Cerebellar nuclear complex (tissue), 1 donor: ENCODE data around the gene IPCEF1.

Experiments used
- DNase-seq, 2 experiments: peaks; one replicate each; lab custom pipeline; 2025; lab: John Stamatoyannopoulos, UW

IPCEF1 gene

DNA sequence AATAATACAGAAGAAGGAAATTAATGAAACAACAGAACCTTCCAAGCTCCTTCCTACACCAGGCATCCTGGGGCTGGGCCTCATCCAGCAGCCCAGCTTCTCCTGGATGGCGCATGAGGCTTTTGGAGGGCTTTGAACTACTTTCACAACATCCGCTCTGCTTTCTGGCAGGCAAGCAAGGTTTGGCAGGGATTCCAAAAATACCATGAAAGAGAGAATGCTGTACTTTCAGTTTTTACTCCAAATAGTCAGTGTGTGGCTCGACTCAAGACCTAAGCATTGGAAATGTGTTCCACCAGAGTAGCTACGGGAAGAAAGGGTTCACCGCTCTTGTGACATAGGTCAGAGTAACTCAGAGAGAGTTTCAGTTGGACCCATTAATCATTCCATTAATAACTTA, 192.2 kb downstream of the IPCEF1 start:
- DNase-seq: peak; percentile 39 to 76

DNA sequence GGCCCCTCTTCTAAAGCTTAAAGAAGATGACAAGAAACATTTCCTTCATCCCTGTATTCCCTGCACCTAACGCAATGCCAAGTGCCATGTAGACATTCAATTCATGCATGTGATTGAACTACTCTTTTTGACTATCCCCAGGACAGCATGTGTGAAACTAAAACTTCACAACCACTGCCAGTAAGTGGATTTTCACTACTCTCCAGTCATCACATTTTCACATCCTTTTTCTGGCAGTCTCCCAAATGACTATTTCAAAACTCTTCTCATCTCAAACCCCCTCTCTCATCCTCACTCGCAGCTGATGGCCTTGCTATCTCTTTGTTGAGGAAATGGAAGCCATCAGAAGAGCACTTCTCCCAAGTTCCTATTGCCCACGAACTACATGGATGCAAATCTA, 194.9 kb downstream of the IPCEF1 start:
- DNase-seq: no peak

DNA sequence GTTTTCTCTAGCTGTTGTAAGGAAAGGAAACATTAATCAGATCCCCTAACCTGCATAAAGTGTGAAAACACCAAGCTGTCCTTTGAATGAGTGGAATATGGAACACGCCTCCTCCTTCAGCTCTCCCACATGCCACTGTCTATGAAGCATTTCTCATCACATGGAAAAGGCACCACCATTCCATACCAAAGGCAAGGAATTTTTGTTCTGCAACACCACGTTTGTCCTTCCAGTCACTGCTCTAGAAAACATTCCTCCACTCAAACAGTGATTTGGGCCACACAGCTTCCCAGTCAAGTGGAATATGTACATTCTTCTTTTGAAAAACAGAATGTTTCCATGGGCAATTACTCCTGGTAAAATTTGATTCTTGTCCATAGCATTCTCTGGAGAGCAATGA, 197.5 kb downstream of the IPCEF1 start:
- no peak for DNase-seq

DNA sequence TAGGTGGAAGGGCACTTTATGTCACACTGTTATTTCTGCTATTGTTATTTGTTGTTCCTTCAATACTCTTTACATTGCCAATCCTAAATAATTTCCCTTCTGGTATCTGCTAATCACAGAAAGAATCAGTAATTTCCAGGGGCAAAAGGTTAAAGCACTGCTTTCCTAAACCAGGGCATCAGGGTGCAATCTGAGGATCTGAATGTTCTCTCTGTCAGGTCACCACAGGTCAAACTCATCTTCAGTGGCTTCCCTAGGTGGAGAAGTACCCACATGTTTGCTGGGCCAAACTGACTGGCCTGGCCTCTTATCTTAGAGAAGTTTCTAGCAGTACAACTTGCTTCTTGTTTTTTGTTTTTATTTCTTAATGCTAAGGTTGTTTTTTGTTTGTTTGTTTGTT, 198.9 kb downstream of the IPCEF1 start:
- DNase-seq: no peak

DNA sequence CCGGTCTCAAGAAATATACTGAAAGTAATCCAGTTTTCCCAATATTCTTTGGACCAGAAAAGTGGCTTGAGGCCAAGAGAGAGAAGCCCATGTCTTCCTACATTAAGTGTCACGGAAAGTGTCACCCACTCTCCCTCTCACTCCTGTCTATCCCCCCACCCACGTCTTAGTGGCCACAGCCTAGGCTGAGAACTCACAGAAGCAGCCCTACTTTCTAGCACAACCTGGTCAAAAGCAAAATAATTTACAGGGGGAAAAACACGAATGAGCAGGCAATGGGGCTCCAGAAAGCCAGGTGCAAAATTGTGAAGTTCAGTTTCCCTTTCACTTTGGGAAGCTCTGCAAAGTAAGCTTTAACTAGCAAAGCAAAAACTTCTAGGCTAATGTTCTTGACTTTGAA, 199.5 kb downstream of the IPCEF1 start:
- DNase-seq: no peak

DNA sequence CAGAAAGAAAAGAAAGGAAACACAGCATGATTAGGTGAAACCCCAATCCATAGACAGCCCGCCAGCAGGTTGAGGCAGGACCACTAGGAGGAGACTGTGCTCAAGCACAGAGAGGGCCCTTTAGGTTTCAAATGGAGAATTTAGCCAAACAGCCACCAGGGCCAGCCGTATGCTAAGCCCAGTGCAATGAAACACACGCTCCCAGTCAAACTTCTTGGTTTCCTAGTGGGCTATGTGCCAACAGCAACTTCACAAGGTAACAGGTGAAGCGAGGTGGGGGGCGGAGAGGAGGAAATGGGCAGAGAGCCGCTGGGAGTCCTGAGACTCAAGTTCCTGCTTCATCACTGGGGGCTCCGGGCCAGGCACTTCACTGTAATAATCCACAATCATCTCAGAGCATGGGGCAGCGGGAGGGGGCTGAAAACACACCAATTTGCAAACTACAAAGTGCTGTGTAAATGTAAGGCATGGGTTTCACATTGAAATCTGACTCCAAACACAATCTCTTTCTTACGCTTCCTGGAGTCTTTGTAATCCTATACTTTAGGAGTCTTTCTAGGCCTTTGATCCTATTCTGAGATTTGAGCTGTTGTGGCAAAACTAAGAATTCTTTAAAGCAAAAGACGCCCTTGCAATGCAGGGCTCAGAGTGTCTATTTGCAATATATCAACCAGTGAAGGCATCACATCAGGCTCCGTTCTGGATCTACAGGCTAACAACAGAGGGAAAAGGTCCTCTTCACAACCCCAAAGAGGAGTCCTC, 200.3 kb downstream of the IPCEF1 start:
- no peak for DNase-seq

DNA sequence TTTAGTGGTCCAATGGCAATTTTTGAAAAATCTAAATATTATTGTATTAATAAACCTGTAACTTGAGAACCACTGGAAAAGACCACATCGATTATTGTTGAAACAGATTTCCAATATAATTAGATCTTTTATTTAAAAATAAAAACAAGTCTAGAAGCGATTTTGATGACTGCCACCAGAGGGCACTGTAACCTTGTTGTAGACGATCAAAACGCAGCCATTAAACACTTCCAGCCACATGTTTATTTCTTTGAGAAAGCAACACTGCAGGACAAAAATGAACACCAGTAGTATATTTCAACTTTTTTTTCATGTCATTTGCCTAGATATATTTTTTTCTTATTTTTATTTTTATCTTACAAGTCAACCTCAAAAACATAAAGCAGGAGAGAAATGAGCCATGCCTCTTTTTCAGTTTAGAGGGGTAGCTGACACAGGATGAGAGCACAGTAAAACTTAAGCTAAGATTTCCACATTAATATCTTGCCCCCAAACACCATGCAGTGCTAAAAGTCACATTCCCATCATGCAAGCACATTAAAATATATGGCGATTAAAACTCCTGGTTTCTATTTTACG, 202.1 kb downstream of the IPCEF1 start:
- peak in 1 of 2 experiments; percentile 18 for DNase-seq

DNA sequence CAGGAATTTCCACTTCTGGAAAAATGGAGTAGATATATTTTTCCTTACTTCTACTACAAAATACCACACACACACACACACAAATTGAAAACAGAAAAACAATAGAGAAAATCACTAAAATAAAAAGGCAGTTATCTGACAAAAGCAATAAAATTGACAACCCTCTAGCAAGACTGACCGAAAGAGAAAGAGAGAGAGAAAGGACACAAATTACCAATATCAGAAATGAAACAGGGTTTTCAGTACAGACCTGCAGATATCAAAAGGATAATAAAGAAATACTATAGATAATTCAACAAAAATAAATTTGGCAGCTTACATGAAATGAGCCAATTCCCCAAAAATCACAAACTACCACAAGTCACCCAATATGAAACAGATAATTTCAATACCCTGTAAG, 212.8 kb downstream of the IPCEF1 start:
- no peak for DNase-seq

DNA sequence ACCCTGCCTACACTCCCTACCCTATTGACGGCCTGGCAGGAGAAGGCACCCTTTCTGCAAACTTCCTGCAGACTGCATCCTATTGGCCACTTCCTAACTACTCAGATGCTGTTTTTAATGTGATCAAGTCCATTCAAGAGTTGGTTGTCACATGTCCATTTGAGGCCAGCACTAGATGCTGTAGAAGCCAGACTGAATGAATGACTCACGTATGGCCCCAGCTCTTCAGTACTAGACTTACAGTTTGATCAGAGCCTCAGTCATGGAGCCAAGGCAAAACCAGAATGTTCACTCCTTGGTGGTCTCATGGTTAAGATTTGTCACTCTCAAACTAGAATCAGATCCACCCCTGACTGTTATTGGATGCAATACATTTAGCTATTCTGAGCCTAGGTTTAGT, 215.9 kb downstream of the IPCEF1 start:
- DNase-seq: no peak

DNA sequence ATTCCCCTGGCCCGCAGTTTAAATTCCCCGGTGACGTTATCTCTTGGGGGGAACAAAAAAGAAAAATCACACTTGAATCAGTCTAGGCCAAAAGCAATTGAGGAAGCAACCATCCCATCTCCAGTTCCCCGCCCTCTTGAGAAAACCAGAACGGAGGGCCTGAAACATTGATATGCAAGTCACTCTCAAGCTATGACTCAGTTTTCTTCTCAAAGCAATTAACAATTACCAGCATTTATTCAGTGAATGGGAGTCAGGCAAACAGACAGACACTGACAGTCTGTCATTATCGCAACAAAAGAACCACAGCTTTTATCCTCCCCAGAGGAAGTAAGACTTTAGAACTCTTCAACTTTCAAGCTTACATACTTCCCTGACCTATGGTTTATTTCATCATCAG, 216.7 kb downstream of the IPCEF1 start:
- no peak for DNase-seq

DNA sequence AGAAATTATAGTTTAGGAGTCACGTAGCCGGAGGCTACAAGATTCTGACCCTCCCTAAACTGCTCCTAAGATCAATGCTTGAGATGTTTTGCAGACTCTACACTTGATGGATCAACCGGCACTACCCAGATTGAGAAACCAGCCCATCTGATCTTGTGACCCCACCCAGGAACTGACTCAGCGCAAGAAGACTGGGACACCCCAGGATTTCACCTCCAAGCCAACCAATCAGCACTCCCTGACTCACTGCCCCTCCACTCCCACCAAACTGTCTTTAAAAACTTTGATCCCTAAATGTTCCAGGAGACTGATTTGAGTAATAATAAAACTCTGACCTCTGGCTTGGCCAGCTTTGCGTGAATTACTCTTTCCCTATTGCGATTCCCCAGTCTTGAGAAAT, 217.8 kb downstream of the IPCEF1 start:
- no peak for DNase-seq

DNA sequence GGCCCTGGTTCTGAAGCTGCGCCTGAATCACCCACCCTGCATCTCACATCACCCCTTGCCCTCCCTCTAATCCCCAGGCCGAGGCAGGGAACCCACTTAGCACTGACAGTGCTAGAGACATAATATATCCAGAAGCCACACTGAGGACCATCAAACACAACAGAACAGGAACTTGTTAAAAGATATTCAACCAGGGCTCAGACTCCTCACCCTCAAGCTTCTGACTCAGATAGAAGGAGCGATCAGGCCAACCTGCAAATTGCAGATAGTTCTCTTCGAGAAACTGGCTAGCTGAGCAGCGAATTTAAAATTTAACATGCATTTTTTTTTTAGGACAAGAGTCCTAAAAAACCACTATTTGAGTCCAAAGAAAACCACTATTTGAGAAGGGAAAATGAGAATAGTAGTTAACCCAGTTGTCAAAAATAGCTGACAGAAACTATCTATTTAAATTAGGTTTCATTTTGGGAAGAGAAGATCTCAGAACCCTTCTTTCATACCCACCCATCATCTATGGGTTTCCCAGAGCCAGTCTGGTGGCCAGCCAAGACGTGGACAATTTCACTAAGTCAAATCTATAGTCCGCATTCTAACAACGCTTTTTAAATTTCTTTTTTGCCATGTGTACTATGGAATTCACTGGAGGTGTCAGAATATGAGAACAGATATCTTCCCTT, 222.0 kb downstream of the IPCEF1 start:
- DNase-seq: no peak

DNA sequence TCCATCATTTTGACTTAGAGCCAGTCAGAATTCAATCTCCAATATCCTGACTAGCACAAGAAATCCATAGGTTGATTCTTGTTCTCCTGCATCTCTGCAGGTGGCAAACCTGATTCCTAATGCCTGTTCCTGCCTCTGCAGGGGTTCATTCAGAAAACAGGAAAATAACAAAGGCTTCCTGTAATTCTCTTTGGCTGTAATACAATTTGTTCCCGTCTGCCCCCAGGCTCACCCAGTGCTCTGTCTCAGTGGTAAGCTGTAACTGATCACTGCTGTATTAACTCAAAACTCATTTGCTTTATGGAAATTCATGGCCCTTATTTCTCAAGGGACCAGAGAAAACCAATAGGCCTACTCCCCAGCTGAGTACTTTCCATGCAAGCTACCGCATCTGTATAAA, 228.9 kb downstream of the IPCEF1 start:
- no peak for DNase-seq

DNA sequence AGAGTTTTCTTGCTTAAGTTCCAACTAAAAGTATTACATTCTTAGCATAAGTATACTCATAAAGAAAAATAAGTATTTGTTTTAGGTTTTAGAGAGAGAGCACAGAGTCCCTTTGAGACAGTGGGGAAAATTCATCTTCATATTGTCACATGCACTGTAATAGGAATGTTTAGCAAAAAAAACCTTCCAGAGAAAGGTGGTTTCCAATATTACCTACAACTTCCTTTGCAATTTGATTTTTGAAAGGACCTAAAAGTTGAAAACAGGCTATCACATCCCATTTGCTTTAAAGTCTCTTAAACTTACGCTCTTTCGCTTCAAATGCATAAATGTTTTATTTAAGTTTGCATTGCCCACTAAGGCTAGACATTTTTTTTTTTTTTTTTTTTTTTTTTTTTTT, 231.2 kb downstream of the IPCEF1 start:
- no peak for DNase-seq

DNA sequence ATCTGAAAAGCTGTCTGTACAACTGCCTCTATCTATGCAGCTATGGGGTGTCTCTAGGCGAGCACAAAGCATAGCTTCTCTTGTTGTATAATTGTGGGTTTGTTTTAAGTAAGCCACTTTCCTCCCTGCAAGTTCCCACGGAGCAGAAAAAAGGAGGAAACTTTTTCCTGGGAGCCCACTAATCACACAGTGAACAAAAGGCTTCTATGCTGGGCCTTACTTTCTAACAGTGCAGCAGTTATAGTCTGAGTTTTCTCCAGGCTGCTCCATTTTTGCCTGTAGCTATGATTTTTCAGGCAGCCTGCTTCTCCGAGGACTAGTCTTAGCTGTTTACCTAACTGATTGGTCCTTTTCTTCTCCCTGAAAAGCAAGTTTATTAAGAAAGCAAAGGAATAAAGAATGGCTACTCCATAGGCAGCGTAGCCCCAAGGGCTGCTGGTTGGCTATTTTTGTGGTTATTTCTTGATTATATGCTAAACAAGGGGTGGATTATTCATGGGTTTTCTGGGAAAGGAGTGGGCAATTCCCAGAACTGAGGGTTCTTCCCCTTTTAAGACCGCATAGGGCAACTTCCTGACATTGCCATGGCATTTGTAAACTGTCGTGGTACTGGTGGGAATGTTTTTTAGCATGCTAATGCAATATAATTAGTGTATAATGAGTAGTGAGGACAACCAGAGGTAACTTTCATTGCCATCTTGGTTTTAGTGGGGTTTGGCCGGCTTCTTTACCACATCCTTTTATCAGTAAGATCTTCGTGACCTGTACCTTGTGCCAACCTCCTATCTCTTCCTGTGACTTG, 233.2 kb downstream of the IPCEF1 start:
- DNase-seq: no peak

DNA sequence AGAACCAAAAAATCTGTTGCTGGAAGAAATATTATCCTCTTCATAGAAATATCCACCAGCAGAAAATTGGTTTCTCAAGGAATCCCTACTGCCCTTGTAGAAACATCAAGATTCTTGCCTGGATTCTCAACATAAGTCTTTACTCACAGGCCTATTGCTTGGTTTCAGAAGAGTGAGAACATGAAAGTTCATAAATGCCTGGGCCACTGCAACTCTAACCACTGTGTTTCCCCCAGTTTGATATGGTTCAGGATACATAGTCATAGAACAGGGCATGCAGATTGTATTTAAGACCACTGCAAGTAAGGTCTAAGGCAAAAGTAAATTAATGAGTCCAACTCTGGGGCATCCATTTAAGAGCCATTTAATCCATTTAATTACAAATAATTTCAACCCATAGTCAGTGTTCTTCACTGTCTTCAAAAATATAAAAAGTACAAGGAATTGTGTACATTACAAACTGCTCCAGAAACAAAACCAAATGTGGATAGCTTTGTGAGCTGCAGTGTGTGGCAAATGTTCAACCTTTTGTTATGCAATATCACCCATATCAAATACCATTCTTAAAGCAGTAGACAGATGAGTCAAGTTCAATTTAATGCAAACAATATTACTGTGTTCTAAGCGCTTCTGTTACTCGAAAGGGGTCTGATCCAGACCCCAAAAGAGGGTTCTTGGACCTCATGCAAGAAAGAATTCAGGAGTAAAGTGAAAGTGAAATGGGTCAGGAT, 234.2 kb downstream of the IPCEF1 start:
- DNase-seq: no peak

DNA sequence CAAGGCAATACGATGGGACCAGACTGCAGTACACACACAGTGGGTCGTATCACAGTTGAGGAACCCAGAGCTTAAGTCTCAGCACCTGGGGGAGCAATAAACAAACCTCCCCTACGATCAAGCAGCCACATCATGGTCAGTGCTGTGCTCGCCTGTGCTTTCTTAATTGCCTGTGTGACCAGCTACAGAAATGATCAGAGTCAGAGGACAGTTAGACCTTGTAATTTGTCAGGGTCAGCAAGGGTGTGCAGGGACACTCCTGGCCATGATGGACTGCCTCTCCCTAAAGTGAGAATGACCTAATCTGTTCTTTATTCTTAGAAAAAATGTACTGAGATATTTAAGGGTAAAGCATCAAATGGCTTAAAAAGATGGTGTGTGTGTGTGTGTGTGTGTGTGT, 239.1 kb downstream of the IPCEF1 start:
- DNase-seq: no peak

DNA sequence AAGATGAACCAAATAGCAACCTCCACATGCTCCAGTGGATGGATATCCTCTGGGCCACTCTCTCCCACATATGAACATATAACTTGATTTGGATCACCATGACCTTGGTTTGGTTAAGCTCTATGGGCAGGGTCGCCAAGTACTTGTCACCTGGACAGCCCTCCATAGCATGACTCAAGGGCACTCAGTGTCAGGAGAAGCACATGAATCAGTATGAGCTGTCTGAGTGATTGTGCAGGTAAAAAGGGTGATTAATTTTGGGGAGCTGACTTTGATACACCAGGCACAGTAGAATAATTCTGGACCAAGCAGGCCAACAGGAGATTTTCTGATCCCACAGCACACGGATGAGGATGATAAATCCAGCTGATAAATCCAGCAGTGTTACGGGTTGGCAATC, 243.2 kb downstream of the IPCEF1 start:
- no peak for DNase-seq

DNA sequence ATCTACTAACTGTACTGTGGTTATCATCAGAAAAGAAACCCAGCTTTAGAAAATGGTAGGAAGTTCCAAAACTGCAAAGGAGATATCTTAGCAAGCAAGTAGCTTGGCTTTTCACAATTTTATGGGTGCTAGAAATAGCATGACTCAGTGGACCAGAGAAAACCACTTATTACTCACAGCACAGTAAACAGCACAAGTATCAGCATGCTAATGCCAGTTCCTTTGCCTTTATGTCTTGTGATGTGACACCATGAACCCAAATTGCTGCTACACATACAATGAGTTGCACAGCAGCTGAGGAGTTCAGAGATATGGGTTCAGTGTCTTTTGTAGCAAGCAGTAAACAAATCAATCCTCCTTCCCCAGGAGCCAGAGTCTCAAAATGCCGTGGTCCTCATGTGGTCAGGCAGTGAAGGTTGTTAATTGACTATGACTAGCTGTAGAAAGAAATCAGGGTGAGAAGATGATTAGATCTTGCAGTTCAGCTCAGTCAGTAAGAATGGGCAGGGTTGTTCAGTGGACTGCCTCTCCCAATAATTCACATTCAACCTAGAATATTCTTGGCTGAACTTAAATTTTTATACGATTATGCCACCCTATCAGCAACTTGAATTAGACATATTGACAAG, 244.3 kb downstream of the IPCEF1 start:
- DNase-seq: no peak

DNA sequence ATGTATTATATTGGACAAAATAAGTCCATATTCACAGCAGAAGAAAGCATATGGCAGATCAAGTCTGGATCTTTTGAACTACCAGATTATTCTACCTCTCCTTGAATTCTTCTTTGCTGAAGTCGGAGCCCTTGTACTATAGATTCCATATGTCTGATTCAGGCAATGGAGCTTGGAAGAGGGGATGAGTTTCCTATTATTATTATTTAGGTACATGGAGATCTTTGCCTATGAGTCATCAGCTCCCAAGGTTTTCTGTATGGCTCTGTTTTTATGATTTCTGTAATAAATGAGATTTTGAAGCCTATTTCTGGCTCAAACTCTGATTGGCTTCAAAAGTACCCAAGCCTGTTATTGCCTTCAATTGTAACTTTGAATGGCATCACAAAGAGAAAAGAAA, 245.6 kb downstream of the IPCEF1 start:
- no peak for DNase-seq

DNA sequence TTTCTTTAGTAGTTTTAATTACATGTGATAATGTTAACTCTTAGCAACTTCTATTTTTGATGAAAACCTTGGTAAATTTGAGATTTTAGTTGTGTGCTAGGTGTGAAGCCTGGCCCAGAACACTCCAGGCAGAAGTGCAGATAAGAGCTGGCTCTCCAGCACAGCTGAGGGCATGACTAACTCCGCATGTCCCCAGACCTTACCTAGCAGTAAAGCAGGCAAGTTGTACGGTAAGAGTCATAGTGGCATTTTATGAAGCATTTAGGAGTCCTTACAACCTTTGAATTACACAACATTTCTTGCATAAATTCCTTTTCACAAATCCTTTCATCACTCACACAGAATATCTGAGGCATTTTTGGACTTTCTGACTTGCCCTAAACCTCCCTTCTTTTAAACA, 250.4 kb downstream of the IPCEF1 start:
- no peak for DNase-seq
